ENCODE measurements around the gene MXRA8. TPM values are rescaled to one million over a fixed set of nuclear protein-coding genes. Genes with fewer than 3 reads are reported as not detected.

Gene MXRA8
- total and polyA plus RNA-seq, 8 donors = 1.6 to 35.8 (median 11.7) TPM

DNA sequence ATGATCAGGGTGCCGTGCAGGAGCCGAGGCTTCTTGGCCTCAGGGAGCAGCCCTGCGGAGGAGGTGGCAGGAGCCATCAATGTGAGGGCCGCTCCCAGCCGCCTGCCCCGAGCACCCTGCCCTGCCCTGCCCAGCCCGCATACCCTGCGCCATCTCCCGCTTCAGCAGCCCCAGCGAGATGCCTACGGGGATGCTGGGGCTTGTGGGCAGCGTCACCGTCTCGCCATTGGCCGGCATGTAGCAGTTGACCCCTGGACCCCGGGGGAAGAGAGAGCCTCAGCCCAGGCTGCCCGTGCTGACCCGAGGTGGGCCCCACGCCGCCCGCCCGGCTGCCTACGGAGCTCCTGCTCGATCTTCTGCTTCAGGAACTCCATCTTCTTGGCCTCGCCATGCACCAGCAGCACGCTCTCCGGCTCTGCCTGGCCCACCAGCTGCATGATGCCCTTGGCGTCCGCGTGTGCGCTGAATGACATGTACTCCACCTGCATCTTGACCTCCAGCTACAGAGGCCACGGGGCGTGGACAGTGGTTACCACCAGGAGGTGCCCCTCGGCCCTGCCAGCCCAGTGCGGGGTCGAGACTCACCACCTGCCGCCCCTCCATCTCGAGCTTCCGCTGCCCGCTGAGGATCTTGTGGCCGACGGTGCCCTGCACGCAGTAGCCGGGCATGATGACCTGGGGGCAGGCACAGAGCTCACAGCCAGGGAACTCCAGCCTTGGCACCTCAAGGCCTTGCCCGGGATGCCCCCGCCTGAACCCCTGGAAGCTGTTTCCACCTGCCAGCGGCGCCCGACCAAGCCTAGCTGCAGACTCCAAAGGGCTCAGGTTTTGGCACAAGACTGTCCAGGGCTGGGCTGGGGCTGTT lies 45.7 kb downstream of the MXRA8 start:
- peaks cover 0 to 37% (median 21%) of the 10 kb centered on the region in 3 donors for H3K36me3 ChIP-seq
- H3K4me3 ChIP-seq = no peak overlapping the region
- no peak overlapping the region for H3K27ac ChIP-seq
- intact Hi-C loops (cut with DNase I) = no loop called here
- ATAC-seq = no peak
- H3K4me1 ChIP-seq = peaks cover 0 to 6% (median 2%) of the 10 kb centered on the region in 3 donors
- no peak for DNase-seq
- FAIRE-seq = no peak
- H3K9me3 ChIP-seq = no peaks in the 10 kb centered on the region
- H3K27me3 ChIP-seq = no peaks in the 10 kb centered on the region
- WGBS, 2 donors = 92 to 94% methylated on average over 49 of the region's 49 CpGs
- TF ChIP-seq, protein P1, sequence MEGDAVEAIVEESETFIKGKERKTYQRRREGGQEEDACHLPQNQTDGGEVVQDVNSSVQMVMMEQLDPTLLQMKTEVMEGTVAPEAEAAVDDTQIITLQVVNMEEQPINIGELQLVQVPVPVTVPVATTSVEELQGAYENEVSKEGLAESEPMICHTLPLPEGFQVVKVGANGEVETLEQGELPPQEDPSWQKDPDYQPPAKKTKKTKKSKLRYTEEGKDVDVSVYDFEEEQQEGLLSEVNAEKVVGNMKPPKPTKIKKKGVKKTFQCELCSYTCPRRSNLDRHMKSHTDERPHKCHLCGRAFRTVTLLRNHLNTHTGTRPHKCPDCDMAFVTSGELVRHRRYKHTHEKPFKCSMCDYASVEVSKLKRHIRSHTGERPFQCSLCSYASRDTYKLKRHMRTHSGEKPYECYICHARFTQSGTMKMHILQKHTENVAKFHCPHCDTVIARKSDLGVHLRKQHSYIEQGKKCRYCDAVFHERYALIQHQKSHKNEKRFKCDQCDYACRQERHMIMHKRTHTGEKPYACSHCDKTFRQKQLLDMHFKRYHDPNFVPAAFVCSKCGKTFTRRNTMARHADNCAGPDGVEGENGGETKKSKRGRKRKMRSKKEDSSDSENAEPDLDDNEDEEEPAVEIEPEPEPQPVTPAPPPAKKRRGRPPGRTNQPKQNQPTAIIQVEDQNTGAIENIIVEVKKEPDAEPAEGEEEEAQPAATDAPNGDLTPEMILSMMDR (IDR thresholded peaks at IDR 0.05) = no peak

DNA sequence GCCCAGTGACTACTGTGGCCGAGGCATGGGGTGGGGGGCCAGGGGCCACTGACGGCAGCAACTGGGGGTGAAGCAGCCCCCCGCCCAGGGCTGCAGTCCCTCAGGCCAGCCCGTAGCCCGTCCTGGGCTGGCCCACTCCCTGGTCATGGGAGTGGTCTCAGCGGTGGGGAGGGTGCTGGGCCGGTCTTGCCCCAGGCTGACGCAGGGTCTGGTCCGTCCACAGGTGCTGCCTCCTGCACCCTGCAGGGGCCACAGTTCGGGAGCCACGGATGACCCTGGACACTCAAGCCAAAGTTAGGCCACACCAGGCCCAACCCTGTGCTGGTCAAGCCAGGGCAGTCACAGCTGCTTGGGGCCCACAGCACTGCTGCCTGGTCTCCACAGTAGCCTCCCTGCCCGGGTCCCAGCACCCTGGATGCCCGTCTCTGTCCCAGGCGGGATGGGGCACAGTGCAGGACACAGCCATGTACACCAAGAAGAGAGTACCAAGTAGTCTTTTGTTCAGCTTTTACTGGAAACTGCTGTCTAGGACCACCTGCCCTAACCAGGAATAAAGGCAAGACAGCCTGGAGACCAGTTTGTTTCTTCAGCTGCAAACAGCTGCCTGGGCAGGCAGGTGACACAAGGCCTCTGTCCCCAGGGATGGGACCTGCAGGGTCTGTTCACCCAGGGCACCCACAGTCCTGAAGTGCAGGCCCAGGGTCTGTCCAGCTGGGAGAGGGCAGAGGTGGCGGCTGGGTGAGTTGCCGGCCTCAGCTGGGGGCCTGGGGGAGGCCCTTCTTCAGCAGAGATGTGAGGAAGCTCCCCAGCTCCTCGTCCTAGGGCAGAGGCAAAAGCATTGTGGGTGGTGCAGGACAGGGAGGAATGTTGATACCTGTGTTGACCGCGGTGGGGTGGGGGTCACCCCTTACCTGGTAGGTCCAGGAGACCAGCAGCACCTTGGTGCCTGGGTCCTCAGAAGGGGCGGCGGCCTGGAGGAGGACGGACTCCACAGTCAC lies 46.9 kb downstream of the MXRA8 start:
- intact Hi-C loops (cut with DNase I) = no loop called here
- H3K27ac ChIP-seq = no peak overlapping the region
- H3K4me3 ChIP-seq = no peak overlapping the region
- H3K36me3 ChIP-seq = peaks cover 0 to 34% (median 21%) of the 10 kb centered on the region in 3 donors
- DNase-seq = no peak
- WGBS, 2 donors = 89 to 94% methylated on average over 20 to 22 of the region's 22 CpGs
- FAIRE-seq = no peak
- peaks cover 6 to 13% (median 6%) of the 10 kb centered on the region in 3 donors for H3K4me1 ChIP-seq
- TF ChIP-seq, protein P1 (IDR thresholded peaks at IDR 0.05) = no peak
- no peak for ATAC-seq
- no peaks in the 10 kb centered on the region for H3K9me3 ChIP-seq
- no peaks in the 10 kb centered on the region for H3K27me3 ChIP-seq

DNA sequence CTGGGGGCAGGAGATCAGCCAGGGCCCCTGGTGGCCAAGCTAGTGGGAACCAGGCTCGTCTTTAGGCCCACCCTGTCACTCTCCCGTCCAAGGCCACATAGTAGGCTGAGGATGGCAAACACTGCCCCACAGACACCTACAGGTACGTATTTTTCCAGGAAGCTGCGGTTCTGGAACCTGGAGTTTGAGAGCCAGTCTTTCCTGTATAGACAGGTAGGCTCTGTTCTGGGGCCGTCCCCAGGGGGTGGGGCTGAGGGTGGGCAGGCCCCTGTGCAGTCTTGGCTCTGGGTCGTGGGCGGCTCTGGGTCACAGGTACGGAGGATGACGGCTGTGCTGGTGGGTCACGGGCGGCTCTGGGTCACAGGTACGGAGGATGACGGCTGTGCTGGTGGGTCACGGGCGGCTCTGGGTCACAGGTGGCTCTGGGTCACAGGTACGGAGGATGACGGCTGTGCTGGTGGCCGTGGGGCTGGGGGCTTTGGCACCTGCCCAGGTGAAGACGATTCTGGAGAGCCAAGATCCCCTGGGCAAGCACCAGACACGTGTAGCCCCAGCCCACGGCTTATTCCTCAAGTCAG lies 47.8 kb downstream of the MXRA8 start:
- no peak for FAIRE-seq
- no peak overlapping the region for H3K4me3 ChIP-seq
- TF ChIP-seq, protein P1 (IDR thresholded peaks at IDR 0.05) = no peak
- peaks cover 7 to 21% (median 14%) of the 10 kb centered on the region in 3 donors for H3K4me1 ChIP-seq
- H3K27me3 ChIP-seq = no peaks in the 10 kb centered on the region
- no peaks in the 10 kb centered on the region for H3K9me3 ChIP-seq
- H3K36me3 ChIP-seq = peaks cover 0 to 34% (median 21%) of the 10 kb centered on the region in 3 donors
- ATAC-seq = no peak
- no peak for DNase-seq
- WGBS, 2 donors = 83% methylated on average over 21 of the region's 21 CpGs
- no peak overlapping the region for H3K27ac ChIP-seq
- intact Hi-C loops (cut with DNase I) = no loop called here

DNA sequence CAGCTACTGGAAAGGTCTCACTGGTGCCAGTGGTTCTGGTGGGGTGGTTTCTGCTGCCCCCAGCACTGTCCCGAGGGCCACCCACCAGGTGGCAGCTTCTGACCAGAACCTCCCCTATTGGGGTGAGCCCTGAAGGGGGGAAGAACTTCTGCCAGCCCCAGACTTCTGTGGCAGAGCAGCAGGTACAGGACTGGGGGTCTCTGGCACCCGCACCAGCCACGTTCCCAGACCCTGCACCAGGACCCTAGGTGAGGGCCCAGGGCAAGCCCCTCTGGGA lies 48.3 kb downstream of the MXRA8 start:
- Histone ChIP-seq H3K4me1 (peaks cover 7 to 25% (median 19%) of the 10 kb centered on the region in 3 donors), H3K27ac (peak overlapping the region in 1 of 4 donors; percentile 97), H3K27me3 (no peaks in the 10 kb centered on the region), H3K9me3 (no peaks in the 10 kb centered on the region), H3K4me3 (peak overlapping the region in 1 of 4 donors; percentile 86), H3K36me3 (peaks cover 0 to 32% (median 21%) of the 10 kb centered on the region in 3 donors)
- TF ChIP-seq, protein P1 (IDR thresholded peaks at IDR 0.05) = no peak
- WGBS, 2 donors = 67 to 96% methylated on average over 3 of the region's 3 CpGs
- FAIRE-seq (no peak), ATAC-seq (no peak), DNase-seq (no peak)
- intact Hi-C loops (cut with DNase I) = no loop called here
